HepG2 (cell line): Measurements from ENCODE around the gene ADPRM. TPM values are rescaled to one million over a fixed set of nuclear protein-coding genes. Genes with fewer than 3 reads are reported as not detected.

Experiments used
- BRCA1 ChIP-seq: sonication (generic); formaldehyde crosslinking; IDR thresholded peaks from 2 replicates; pipeline ENCODE4 v1.4.0; 2020; ENCODE audit warnings: missing genetic modification reagents
- CREM ChIP-seq, 2 experiments: sonication (generic) in 1 of 2; formaldehyde crosslinking in 1 of 2; IDR thresholded peaks; 2 replicates each; pipeline versions ENCODE4 v1.4.0 to v1.6.1; 2016 to 2020; ENCODE audit warnings: antibody characterized with exemption in 1 of 2, mild to moderate bottlenecking in 1 of 2, missing genetic modification reagents in 1 of 2
- DRAP1 ChIP-seq: IDR thresholded peaks from 2 replicates; pipeline ENCODE4 v1.6.1; 2016; ENCODE audit warnings: missing genetic modification reagents, missing compliant biosample characterization
- JDP2 ChIP-seq: sonication (generic); formaldehyde crosslinking; IDR thresholded peaks from 2 replicates; pipeline ENCODE4 v1.8.1; 2022; ENCODE audit warnings: missing genetic modification reagents, borderline replicate concordance
- MLLT10 ChIP-seq: sonication (generic); formaldehyde crosslinking; IDR thresholded peaks from 2 replicates; pipeline ENCODE4 v1.4.0; 2020; ENCODE audit warnings: missing genetic modification reagents
- PHF20 ChIP-seq: sonication (generic); formaldehyde crosslinking; IDR thresholded peaks from 2 replicates; pipeline ENCODE4 v1.5.0; 2020; ENCODE audit warnings: mild to moderate bottlenecking, missing genetic modification reagents
- RARG ChIP-seq: sonication (generic); formaldehyde crosslinking; IDR thresholded peaks from 2 replicates; pipeline ENCODE4 v1.4.0; 2020; ENCODE audit warnings: low read depth, mild to moderate bottlenecking, missing genetic modification reagents
- SALL2 ChIP-seq: sonication (generic); formaldehyde crosslinking; IDR thresholded peaks from 2 replicates; pipeline ENCODE4 v1.8.1; 2023; ENCODE audit warnings: mild to moderate bottlenecking, missing genetic modification reagents, inconsistent platforms
- U2AF1 ChIP-seq: fragments of 200-400 bp; formaldehyde crosslinking; optimal IDR thresholded peaks from 2 replicates; pipeline ENCODE3; 2017; ENCODE audit warnings: mild to moderate bottlenecking, low read depth, low read length
- ZBTB26 ChIP-seq: IDR thresholded peaks from 2 replicates; pipeline ENCODE4 v1.6.1; 2016; ENCODE audit warnings: missing compliant biosample characterization, missing genetic modification reagents, borderline replicate concordance
- ZBTB40 ChIP-seq, 2 experiments: fragments of 450-650 bp in 1 of 2; sonication (generic) in 1 of 2; formaldehyde crosslinking in 1 of 2; IDR thresholded peaks; 2 replicates each; pipeline versions ENCODE4 v1.6.1 to v1.8.0; 2016 to 2022; ENCODE audit warnings: antibody characterized with exemption in 1 of 2, mild to moderate bottlenecking in 1 of 2, missing genetic modification reagents in 1 of 2
- ZGPAT ChIP-seq: IDR thresholded peaks from 2 replicates; pipeline ENCODE4 v1.6.1; 2016; ENCODE audit warnings: mild to moderate bottlenecking
- ZNF556 ChIP-seq: sonication (generic); formaldehyde crosslinking; IDR thresholded peaks from 2 replicates; pipeline ENCODE4 v1.4.0; 2020; ENCODE audit warnings: mild to moderate bottlenecking, missing genetic modification reagents, borderline replicate concordance
- ZNF567 ChIP-seq: sonication (generic); formaldehyde crosslinking; IDR thresholded peaks from 2 replicates; pipeline ENCODE4 v1.8.1; 2023; ENCODE audit warnings: mild to moderate bottlenecking, missing genetic modification reagents, borderline replicate concordance
- ZNF782 ChIP-seq: sonication (generic); formaldehyde crosslinking; IDR thresholded peaks from 2 replicates; pipeline ENCODE4 v1.4.0; 2020; ENCODE audit warnings: missing genetic modification reagents, mild to moderate bottlenecking, borderline replicate concordance
- polyA plus RNA-seq, 8 experiments: library from polyadenylated mRNA; depleted of rRNA in 3 of 8; stranded (reverse) in 7 of 8; unstranded in 1 of 8; fragments of >200 nt; fragmentation: Illumina TruSeq in 4 of 8; extraction: Trizol in 4 of 8; gene quantifications; 2 replicates each; pipeline versions ENCODE4 v1.2.1 to v1.2.3, GENCODE V29; 2011 to 2016; ENCODE audit warnings: low read depth in 4 of 8, missing spikeins in 1 of 8, mixed read lengths in 1 of 8; ENCODE audit not compliant: insufficient read depth in 1 of 8
- total RNA-seq, 5 experiments: library from RNA; depleted of rRNA; stranded (reverse); fragments of >200 nt; fragmentation: Illumina TruSeq; extraction: Trizol; gene quantifications; 2 replicates each; pipeline ENCODE4 v1.2.3, GENCODE V29; 2016; ENCODE audit warnings: low read depth in 1 of 5

Gene ADPRM
- total and polyA plus RNA-seq, 2 of the 13 experiments (the other 11 are each of a cell fraction or from before 2014, with no cell fraction given): 5.6 to 10.8 TPM

GRCh38 chr17:10697092-10698081 lies at the start of gene ADPRM, which contains the start of gene SCO1 (continued):
- peak; percentile 78 for TF ChIP-seq DRAP1
- TF ChIP-seq ZBTB40 (IDR thresholded peaks at IDR 0.05): peak; percentile 80
- peak; percentile 77; the same call in 1 of the 2 replicates for TF ChIP-seq ZBTB40 (CRISPR knock-in tag; IDR thresholded peaks at IDR 0.05)
- peak; percentile 97 for TF ChIP-seq ZNF556 (CRISPR knock-in tag)
- peak; percentile 78; the same call in 1 of the 2 replicates for TF ChIP-seq ZNF782 (CRISPR knock-in tag)
- TF ChIP-seq ZBTB26 (CRISPR knock-in tag): peak; percentile 71; the same call in 1 of the 2 replicates
- TF ChIP-seq CREM (IDR thresholded peaks at IDR 0.05): peak; percentile 66; the same call in 1 of the 2 replicates
- no peak for TF ChIP-seq CREM (CRISPR knock-in tag; IDR thresholded peaks at IDR 0.05)
- no peak for TF ChIP-seq U2AF1
- TF ChIP-seq SALL2 (CRISPR knock-in tag): peak; percentile 86
- no peak for TF ChIP-seq JDP2
- TF ChIP-seq ZGPAT (CRISPR knock-in tag): peak; percentile 79
- peak; percentile 80; the same call in 1 of the 2 replicates for TF ChIP-seq BRCA1 (CRISPR knock-in tag)
- no peak; the same call in 1 of the 2 replicates for TF ChIP-seq ZNF567
- TF ChIP-seq RARG (CRISPR knock-in tag): no peak
- TF ChIP-seq MLLT10: peak; percentile 38; the same call in 1 of the 2 replicates
- peak; percentile 97 for TF ChIP-seq PHF20 (CRISPR knock-in tag)
